Lower leg skin (tissue), 4 donors: ENCODE measurements around the gene TPK1. TPM values are rescaled to one million over a fixed set of nuclear protein-coding genes. Genes with fewer than 3 reads are reported as not detected.

Experiments
- DNase-seq, 2 donors: peaks; one replicate each; pipeline ENCODE4 v3.0.0-alpha.2; 2019; ENCODE audit warnings: low spot score in 2 of 2
- H3K4me3 ChIP-seq: fragments of 200-600 bp; sonication (generic); 2 replicates; pipeline ENCODE4 v1.5.1; 2017; ENCODE audit warnings: mild to moderate bottlenecking, low read depth; ENCODE audit not compliant: poor library complexity, severe bottlenecking
- CTCF ChIP-seq, 3 donors: fragments of 450-650 bp; IDR thresholded peaks; one replicate each; pipeline ENCODE4 v1.5.1; 2016; ENCODE audit warnings: antibody characterized with exemption in 3 of 3, mild to moderate bottlenecking in 3 of 3, moderate library complexity in 2 of 3
- POLR2A ChIP-seq, 2 donors: fragments of 450-650 bp; IDR thresholded peaks; one replicate each; pipeline ENCODE4 v1.6.1; 2016 to 2017; ENCODE audit warnings: antibody characterized with exemption in 2 of 2, mild to moderate bottlenecking in 1 of 2, moderate library complexity in 1 of 2
- WGBS, 2 donors: methylation state at CpG; one replicate each; pipeline ENCODE4 v1.1.5; 2018; 5-methylcytosine and 5-hydroxymethylcytosine counted together
- intact Hi-C: fragments of 100-400 bp; cut with DNase I; formaldehyde crosslinking; loops from one replicate; pipeline ENCODE4 v1.15.0; 2023; ENCODE audit warnings: low total_unique reads
- total RNA-seq, 4 donors: library from RNA; depleted of rRNA; stranded (reverse); fragments of >200 nt; gene quantifications; one replicate each; pipeline ENCODE4 v1.1.0, GENCODE V29; 2016

TPK1 gene
- total RNA-seq, 4 donors from 2014 or later: 1.1 to 5.5 (median 3.3) TPM

GRCh38 chr7:144477348-144477747, 358.5 kb downstream of the TPK1 start:
- TF ChIP-seq CTCF (IDR thresholded peaks at IDR 0.05) (no peak), POLR2A (IDR thresholded peaks at IDR 0.05) (no peak)
- H3K4me3 ChIP-seq: no peak overlapping the region
- intact Hi-C loops: no loop called here
- DNase-seq: no peak
- 51 to 63% methylated on average over 1 of the region's 1 CpG for WGBS, 2 donors

DNA sequence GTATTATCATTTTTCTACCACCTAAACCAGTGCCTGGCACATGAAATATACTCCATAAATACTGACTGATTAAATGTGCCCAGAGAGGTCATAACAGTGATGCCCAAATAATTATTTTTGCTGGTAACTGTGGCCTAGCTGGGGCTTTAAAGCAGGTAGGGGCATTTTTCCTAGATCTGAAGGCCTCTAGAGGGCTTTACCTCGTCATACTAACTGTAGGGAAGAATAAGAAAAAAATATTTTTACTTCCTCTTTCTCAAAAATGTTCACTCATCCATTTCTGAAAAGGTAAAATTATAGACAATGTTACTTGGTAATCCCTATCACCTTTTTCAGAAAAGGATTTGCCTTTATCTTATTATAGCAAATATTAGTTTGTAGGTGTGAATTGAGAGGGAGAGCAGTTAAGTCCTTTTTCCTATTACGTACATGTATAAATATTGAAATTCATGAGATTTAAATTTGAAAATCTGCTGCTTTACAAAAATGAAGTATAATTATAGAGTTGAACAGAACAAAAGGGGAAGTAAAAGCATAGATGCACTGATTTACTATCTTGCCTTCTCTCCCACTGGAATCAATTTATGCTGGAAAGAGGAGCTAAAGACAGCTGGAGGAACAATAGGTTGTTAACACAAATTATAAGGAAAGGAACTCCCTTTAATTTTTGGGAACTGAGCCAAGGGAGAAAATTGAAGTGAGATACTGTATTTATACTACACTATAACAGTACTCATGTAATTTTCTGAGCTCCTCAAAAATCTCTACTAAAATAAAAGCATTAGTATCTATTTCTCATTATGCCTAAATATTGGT, 360.8 kb downstream of the TPK1 start:
- DNase-seq: no peak
- intact Hi-C loops: no loop called here
- 84 to 90% methylated on average over 2 of the region's 2 CpGs for whole genome bisulfite sequencing, 2 donors
- H3K4me3 ChIP-seq: no peak overlapping the region
- TF ChIP-seq CTCF (IDR thresholded peaks at IDR 0.05) (no peak), POLR2A (IDR thresholded peaks at IDR 0.05) (no peak)

- TF ChIP-seq CTCF (IDR thresholded peaks at IDR 0.05): no peak
- no peak overlapping the region for H3K4me3 ChIP-seq
- DNase-seq: no peak
- intact Hi-C loops: no loop called here
- WGBS, 2 donors: 94 to 100% methylated on average over 1 of the region's 1 CpG
These were observed 361.5 kb downstream of the TPK1 start for GRCh38 chr7:144474363-144474762.

DNA sequence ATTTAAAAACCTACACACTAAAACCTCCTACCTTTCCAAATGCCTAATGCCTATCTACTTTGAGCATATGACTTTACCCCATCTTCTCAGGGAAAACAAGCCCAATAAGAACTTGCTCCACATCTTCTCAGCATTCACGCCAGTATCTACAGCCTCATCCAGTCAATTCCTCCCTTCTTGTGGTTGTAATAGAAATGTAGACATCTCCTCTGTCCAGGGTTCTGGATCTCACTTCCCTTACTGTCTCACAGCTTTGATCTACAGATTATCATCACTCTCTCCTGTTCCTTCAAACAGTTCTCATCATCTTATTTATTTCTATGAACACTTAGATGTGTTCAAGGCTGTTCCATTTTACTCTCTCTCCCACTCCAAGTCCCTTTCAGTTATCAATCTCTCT, 361.9 kb downstream of the TPK1 start:
- no peak for DNase-seq

DNA sequence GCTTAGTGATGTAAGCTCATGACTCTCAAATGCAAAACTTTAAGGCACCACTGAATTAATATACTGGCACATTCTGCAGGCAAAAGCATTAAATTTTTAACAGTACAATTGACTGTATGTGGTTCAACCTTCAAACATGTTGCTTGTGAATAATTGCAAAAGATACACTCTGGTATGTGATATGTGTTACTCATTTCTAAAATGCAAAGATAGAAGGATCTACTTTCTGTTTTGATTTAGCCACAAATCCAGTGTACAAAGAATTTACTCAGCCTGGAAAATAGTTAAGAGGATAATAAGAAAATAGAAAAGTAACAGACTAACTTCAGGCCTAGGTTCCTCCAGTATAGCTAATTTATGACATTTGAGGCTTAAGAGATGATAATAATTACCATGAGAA, 365.8 kb downstream of the TPK1 start:
- DNase-seq: no peak
- intact Hi-C loops: no loop called here
- no peak for TF ChIP-seq CTCF (IDR thresholded peaks at IDR 0.05)
- TF ChIP-seq POLR2A (IDR thresholded peaks at IDR 0.05): no peak
- no peak overlapping the region for H3K4me3 ChIP-seq

More for the DNA sequence above, 361.9 kb downstream of the TPK1 start:
- 65 to 87% methylated on average over 1 of the region's 1 CpG for WGBS, 2 donors
- TF ChIP-seq POLR2A (IDR thresholded peaks at IDR 0.05) (no peak), CTCF (IDR thresholded peaks at IDR 0.05) (no peak)
- no peak overlapping the region for H3K4me3 ChIP-seq
- intact Hi-C loops: no loop called here
